ENCODE results near the gene AK1. TPM values are rescaled to one million over a fixed set of nuclear protein-coding genes. Genes with fewer than 3 reads are reported as not detected.

Gene AK1
- total and polyA plus RNA-seq, 7 donors = 310 to 854 (median 778) TPM

DNA sequence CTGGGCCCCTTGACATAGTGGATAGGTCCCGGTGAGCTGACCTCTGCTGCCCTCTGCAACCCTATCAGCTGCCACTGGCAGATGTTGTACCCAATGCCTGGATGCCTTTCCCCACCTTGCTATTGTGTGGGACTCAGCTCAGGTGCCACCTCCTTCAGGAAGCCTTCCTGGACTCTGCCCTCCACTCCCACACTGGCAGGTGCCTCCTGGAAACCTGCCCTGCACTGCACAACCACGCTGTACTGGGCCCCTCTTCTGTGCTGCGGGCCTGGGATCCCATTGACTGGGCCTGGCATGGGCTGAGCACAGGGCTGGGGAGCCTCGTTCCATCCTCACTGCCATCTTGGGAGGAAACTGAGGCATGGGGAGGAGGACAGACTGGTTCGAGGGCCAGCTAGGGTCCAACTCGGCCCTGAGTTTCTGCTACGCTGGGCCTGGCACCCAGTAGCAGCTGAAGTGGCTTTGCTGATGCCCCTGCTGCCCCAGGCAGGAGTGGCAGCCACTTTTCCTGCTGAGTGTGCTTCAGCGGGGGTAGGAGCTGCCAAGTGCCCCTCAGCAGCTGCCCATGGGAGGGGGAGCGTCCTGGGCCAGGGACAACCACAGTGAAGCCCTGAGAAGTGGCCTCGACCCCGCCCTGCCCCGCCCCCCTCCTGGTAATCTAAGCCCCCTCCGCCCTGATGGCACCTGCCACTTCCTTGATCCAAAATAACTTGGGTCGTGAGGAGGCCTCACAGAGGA is 1.3 kb downstream of the AK1 start:
- Histone ChIP-seq H3K36me3 (ENCODE audit: insufficient read depth in 1 of 2, low read depth in 1 of 2) (peaks cover 0 to 23% of the 10 kb centered on the region in 2 donors), H3K4me1 (peaks cover 41% of the 10 kb centered on the region), H3K27me3 (ENCODE audit: insufficient read depth in 3 of 3, low read length in 2 of 3) (no peaks in the 10 kb centered on the region), H3K4me3 (peak overlapping the region; percentile 78), H3K27ac (peak overlapping the region; percentile 85), H3K9me3 (no peaks in the 10 kb centered on the region)
- ATAC-seq (peak in 3 of 4 donors; percentile 10 to 57 (median 39)), DNase-seq (no peak)
- intact Hi-C loops (cut with DNase I) = loop anchor here in 1 of 2 donors (5.0 kb wide), 1 partner anchor 89 kb away; the partner anchor contains the start of gene CDK9
- WGBS, 3 donors = 21 to 42% (median 33%) methylated on average over 12 to 14 of the region's 14 CpGs
- TF ChIP-seq, protein P1, sequence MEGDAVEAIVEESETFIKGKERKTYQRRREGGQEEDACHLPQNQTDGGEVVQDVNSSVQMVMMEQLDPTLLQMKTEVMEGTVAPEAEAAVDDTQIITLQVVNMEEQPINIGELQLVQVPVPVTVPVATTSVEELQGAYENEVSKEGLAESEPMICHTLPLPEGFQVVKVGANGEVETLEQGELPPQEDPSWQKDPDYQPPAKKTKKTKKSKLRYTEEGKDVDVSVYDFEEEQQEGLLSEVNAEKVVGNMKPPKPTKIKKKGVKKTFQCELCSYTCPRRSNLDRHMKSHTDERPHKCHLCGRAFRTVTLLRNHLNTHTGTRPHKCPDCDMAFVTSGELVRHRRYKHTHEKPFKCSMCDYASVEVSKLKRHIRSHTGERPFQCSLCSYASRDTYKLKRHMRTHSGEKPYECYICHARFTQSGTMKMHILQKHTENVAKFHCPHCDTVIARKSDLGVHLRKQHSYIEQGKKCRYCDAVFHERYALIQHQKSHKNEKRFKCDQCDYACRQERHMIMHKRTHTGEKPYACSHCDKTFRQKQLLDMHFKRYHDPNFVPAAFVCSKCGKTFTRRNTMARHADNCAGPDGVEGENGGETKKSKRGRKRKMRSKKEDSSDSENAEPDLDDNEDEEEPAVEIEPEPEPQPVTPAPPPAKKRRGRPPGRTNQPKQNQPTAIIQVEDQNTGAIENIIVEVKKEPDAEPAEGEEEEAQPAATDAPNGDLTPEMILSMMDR (IDR thresholded peaks at IDR 0.05) = peak; percentile 15

DNA sequence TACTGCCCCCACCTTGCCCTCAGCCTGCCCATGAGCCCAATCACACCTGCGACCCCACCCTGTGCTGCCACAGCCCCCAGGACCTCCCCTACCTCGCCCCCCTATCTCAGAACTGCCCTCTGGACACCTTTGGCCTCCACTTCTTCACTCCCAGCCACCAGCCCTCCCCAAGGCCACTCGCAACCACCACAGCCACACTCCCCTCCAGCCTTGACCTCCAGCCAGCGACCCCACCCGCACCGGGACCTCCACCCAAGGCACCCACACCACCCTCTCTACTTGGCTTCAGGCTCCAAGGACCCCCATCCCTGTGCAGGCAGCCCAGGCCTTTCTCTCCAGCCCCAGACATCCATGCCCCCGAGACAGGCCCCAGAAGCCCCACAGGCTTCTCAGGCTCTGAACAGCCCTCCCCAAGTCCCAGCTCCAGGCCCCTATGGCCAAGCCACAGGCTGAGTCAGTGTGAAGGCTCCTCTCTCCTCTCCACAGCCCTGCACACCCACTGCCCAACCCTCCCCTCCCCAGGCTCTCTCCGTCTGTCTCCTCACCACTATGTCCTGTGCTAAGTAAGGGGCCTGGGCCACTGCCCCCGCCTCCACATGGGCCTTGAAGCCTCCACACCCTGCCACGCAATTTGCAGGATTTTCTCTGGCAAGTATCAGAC is 2.0 kb downstream of the AK1 start:
- peaks cover 41% of the 10 kb centered on the region for H3K4me1 ChIP-seq
- no peaks in the 10 kb centered on the region for H3K27me3 ChIP-seq (ENCODE audit: insufficient read depth in 3 of 3, low read length in 2 of 3)
- H3K27ac ChIP-seq = peak overlapping the region; percentile 85
- H3K36me3 ChIP-seq (ENCODE audit: insufficient read depth in 1 of 2, low read depth in 1 of 2) = peaks cover 0 to 30% of the 10 kb centered on the region in 2 donors
- DNase-seq (no peak), ATAC-seq (peak; percentile 12 to 19 (median 14))
- intact Hi-C loops (cut with DNase I) = loop anchor here in 1 of 2 donors (5.0 kb wide), 1 partner anchor 88 kb away; the partner anchor contains the start of gene CDK9
- peak overlapping the region; percentile 78 for H3K4me3 ChIP-seq
- H3K9me3 ChIP-seq = no peaks in the 10 kb centered on the region
- TF ChIP-seq, protein P1 (IDR thresholded peaks at IDR 0.05) = no peak
- WGBS, 3 donors = 65 to 75% (median 66%) methylated on average over 10 of the region's 10 CpGs

DNA sequence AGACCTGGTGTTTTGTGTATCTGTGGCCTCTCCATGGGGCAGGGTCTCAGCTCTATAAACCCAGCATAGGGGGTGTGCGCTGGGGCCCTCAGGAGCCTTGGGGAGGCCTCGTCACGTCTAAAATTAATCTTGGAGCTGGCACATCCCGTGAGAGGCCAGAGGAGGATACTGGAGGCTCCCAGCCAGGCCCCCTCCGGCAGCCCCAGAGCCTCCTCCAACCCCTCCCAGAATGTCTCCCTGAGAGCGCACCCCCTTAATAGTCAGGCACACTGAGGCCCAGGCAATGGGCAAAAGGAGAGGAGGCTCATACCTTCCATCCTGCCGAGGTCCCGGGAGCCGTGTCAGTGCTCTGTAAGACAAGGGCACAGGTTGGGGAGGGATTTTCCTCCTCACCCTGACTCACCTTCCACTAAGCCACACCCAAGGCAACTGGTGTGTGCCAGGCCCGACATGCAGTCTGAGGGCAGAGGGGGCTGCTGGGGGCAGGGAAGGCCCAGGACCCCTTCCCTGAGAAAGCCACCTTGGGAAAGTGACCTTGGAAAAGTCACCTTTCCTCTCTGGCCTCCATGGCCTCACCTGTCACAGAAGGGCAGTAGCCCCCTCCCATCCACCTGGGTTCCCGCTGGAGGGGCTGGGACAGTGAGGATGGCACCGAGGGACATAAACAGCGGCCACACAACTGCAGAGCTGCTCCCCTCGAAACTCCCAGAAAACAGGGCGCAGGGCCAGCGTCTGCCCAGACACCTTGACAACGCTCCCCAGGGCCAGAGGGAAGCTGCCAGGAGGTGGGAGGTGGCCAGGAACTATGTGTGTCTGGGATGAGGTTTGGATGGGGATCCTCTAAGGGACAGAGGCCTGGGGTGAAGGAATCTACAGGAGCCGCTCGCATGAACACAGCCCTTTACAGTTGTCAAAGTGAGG is 2.9 kb downstream of the AK1 start:
- intact Hi-C loops (cut with DNase I) = loop anchor here (5.0 kb wide), 5 partner anchors 43 to 282 kb away; partner anchors contain the start of genes CDK9 (in 2 of the 2), TOR2A (in 2 of the 2), FPGS (in 1 of the 2) and ST6GALNAC4 (in 1 of the 2)
- 29 to 56% (median 32%) methylated on average over 19 of the region's 19 CpGs for WGBS, 3 donors
- no peak for DNase-seq
- TF ChIP-seq, protein P1 (IDR thresholded peaks at IDR 0.05) = no peak
- H3K9me3 ChIP-seq = no peaks in the 10 kb centered on the region
- peaks cover 0 to 38% of the 10 kb centered on the region in 2 donors for H3K36me3 ChIP-seq (ENCODE audit: insufficient read depth in 1 of 2, low read depth in 1 of 2)
- H3K4me1 ChIP-seq = peaks cover 44% of the 10 kb centered on the region
- peak overlapping the region; percentile 85 for H3K27ac ChIP-seq
- H3K4me3 ChIP-seq = peak overlapping the region; percentile 78
- H3K27me3 ChIP-seq (ENCODE audit: insufficient read depth in 3 of 3, low read length in 2 of 3) = no peaks in the 10 kb centered on the region
- ATAC-seq = peak in 3 of 4 donors; percentile 2 to 31 (median 21)

DNA sequence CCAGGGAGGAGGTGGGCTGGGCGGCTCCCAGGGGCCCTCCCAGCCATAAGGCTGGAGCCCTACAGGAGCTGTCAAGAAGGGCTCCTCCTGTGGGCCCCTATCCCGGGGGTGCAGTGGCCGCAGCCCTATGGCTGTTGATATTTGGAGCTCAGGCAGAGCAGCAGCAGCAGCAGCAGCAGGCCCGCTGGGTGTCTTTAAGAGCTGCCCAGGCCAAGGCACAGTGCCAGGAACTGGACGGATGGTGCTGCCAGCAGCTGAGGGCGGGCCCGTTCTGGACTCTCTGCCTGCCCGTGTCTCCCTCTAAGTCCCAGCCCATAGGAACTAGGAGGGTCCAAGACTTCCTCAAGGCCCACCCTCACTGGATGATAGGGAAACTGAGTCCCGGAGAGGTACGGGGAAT is 3.6 kb downstream of the AK1 start:
- peak; percentile 56 to 66 (median 61) for ATAC-seq
- Histone ChIP-seq H3K9me3 (no peaks in the 10 kb centered on the region), H3K36me3 (ENCODE audit: insufficient read depth in 1 of 2, low read depth in 1 of 2) (peaks cover 0 to 44% of the 10 kb centered on the region in 2 donors), H3K27me3 (ENCODE audit: insufficient read depth in 3 of 3, low read length in 2 of 3) (no peaks in the 10 kb centered on the region), H3K27ac (peak overlapping the region; percentile 85), H3K4me3 (peak overlapping the region; percentile 78), H3K4me1 (peaks cover 44% of the 10 kb centered on the region)
- intact Hi-C loops (cut with DNase I) = loop anchor here (5.0 kb wide), 5 partner anchors 43 to 282 kb away; partner anchors contain the start of genes TOR2A (in 2 of the 2), CDK9 (in 1 of the 2), FPGS (in 1 of the 2) and ST6GALNAC4 (in 1 of the 2)
- TF ChIP-seq, protein P1 (IDR thresholded peaks at IDR 0.05) = no peak
- 16 to 19% (median 18%) methylated on average over 10 of the region's 10 CpGs for WGBS, 3 donors
- peak; percentile 85 to 94 for DNase-seq

All from psoas muscle (tissue), 8 donors.